ENCODE measurements around the gene CLIC2. TPM values are rescaled to one million over a fixed set of nuclear protein-coding genes. Genes with fewer than 3 reads are reported as not detected.
"Not testable (repeated sequence)": the region's sequence is repeated elsewhere in the genome, so short reads cannot be mapped to it uniquely, and the experiment has no call there.

CLIC2 gene
- total RNA-seq, 2 experiments from 2014 or later, result 0.50 to 0.65 TPM

- Mint-ChIP-seq H3K27ac (no peak overlapping the region), H3K4me1 (no peaks in the 10 kb centered on the region), H3K9me3 (no peaks in the 10 kb centered on the region), H3K27me3 (no peaks in the 10 kb centered on the region), H3K4me3 (no peak overlapping the region), H3K36me3 (ENCODE audit: low read depth) (no peaks in the 10 kb centered on the region)
- ChIA-PET POLR2A (no interaction called here), CTCF (no interaction called here)
- no peak for DNase-seq
Measured at GRCh38 chrX:155314260-155314659, 20.2 kb downstream of the CLIC2 start.

GRCh38 chrX:155313766-155314165, 20.6 kb downstream of the CLIC2 start:
- no peaks in the 10 kb centered on the region for H3K27me3 Mint-ChIP-seq
- no peak overlapping the region for H3K27ac Mint-ChIP-seq
- no peaks in the 10 kb centered on the region for H3K9me3 Mint-ChIP-seq
- POLR2A ChIA-PET, result no interaction called here
- no peaks in the 10 kb centered on the region for H3K36me3 Mint-ChIP-seq (ENCODE audit: low read depth)
- DNase-seq, result no peak
- CTCF ChIA-PET, result no interaction called here
- no peaks in the 10 kb centered on the region for H3K4me1 Mint-ChIP-seq
- no peak overlapping the region for H3K4me3 Mint-ChIP-seq

GRCh38 chrX:155293771-155294170, 40.6 kb downstream of the CLIC2 start:
- H3K9me3 Mint-ChIP-seq, result no peaks in the 10 kb centered on the region
- no peak for DNase-seq
- H3K36me3 Mint-ChIP-seq (ENCODE audit: low read depth), result no peaks in the 10 kb centered on the region
- no peaks in the 10 kb centered on the region for H3K4me1 Mint-ChIP-seq
- no peaks in the 10 kb centered on the region for H3K27me3 Mint-ChIP-seq
- no peak overlapping the region for H3K27ac Mint-ChIP-seq
- no peak overlapping the region for H3K4me3 Mint-ChIP-seq
- CTCF ChIA-PET, result no interaction called here
- POLR2A ChIA-PET, result no interaction called here

GRCh38 chrX:155279873-155280272, 54.5 kb downstream of the CLIC2 start:
- ChIA-PET CTCF (no interaction called here), POLR2A (no interaction called here)
- Mint-ChIP-seq H3K4me1 (peaks cover 1% of the 10 kb centered on the region), H3K9me3 (no peaks in the 10 kb centered on the region), H3K4me3 (no peak overlapping the region), H3K36me3 (ENCODE audit: low read depth) (no peaks in the 10 kb centered on the region), H3K27me3 (no peaks in the 10 kb centered on the region), H3K27ac (no peak overlapping the region)
- DNase-seq, result no peak

GRCh38 chrX:155270969-155271368, 63.4 kb downstream of the CLIC2 start:
- Mint-ChIP-seq H3K4me1 (no peaks in the 10 kb centered on the region), H3K27me3 (no peaks in the 10 kb centered on the region), H3K9me3 (peaks cover 3% of the 10 kb centered on the region), H3K27ac (no peak overlapping the region), H3K36me3 (ENCODE audit: low read depth) (no peaks in the 10 kb centered on the region), H3K4me3 (no peak overlapping the region)
- ChIA-PET CTCF (no interaction called here), POLR2A (no interaction called here)
- DNase-seq, result no peak

GRCh38 chrX:155267995-155268394, 66.4 kb downstream of the CLIC2 start:
- DNase-seq; H3K27me3 Mint-ChIP-seq; H3K36me3 Mint-ChIP-seq (ENCODE audit: low read depth); POLR2A ChIA-PET; H3K4me3 Mint-ChIP-seq; H3K27ac Mint-ChIP-seq; H3K4me1 Mint-ChIP-seq; H3K9me3 Mint-ChIP-seq: not testable (repeated sequence)
- CTCF ChIA-PET, result interaction anchor here (2.7 kb wide), 1 partner anchor 51 kb away, joined by 8 read pairs; the partner anchor contains the start of gene VBP1

GRCh38 chrX:155266439-155266838, 68.0 kb downstream of the CLIC2 start:
- ChIA-PET POLR2A (no interaction called here), CTCF (interaction anchor here (0.5 kb wide), 1 partner anchor 180 kb away, joined by 4 read pairs; no protein-coding TSS in a partner anchor)
- H3K27me3 Mint-ChIP-seq, result no peaks in the 10 kb centered on the region
- H3K4me1 Mint-ChIP-seq, result peaks cover 19% of the 10 kb centered on the region
- H3K9me3 Mint-ChIP-seq, result peaks cover 2% of the 10 kb centered on the region
- H3K4me3 Mint-ChIP-seq, result no peak overlapping the region
- DNase-seq, result no peak
- H3K27ac Mint-ChIP-seq, result no peak overlapping the region
- H3K36me3 Mint-ChIP-seq (ENCODE audit: low read depth), result peaks cover 3% of the 10 kb centered on the region

- H3K4me1 Mint-ChIP-seq, result peaks cover 25% of the 10 kb centered on the region
- CTCF ChIA-PET, result interaction anchor here (1.4 kb wide), 1 partner anchor 47 kb away, joined by 6 read pairs; no protein-coding TSS in a partner anchor
- peak within 1 kb of the TSS; percentile 64 for H3K27ac Mint-ChIP-seq
- no peaks in the 10 kb centered on the region for H3K9me3 Mint-ChIP-seq
- H3K4me3 Mint-ChIP-seq, result peak within 1 kb of the TSS; percentile 71
- peak; percentile 77 for DNase-seq
- POLR2A ChIA-PET, result interaction anchor here (0.7 kb wide), 1 partner anchor 48 kb away, joined by 8 read pairs; the partner anchor contains the start of gene VBP1
- no peaks in the 10 kb centered on the region for H3K27me3 Mint-ChIP-seq
- peaks cover 7% of the 10 kb centered on the region for H3K36me3 Mint-ChIP-seq (ENCODE audit: low read depth)
Measured at GRCh38 chrX:155263854-155264628, 70.4 kb downstream of the CLIC2 start, which contains the start of gene RAB39B. RAB39B (minus strand) TSS chrX:155264491; CDS start chrX:155264288, 203 bp downstream.

- peaks cover 7% of the 10 kb centered on the region for H3K36me3 Mint-ChIP-seq (ENCODE audit: low read depth)
- no peak for DNase-seq
- ChIA-PET POLR2A (no interaction called here), CTCF (no interaction called here)
- peaks cover 25% of the 10 kb centered on the region for H3K4me1 Mint-ChIP-seq
- no peaks in the 10 kb centered on the region for H3K9me3 Mint-ChIP-seq
- H3K4me3 Mint-ChIP-seq, result peak overlapping the region; percentile 71
- peak overlapping the region; percentile 64 for H3K27ac Mint-ChIP-seq
- H3K27me3 Mint-ChIP-seq, result no peaks in the 10 kb centered on the region
Measured at GRCh38 chrX:155262970-155263754, 71.3 kb downstream of the CLIC2 start.

- H3K9me3 Mint-ChIP-seq, result no peaks in the 10 kb centered on the region
- CTCF ChIA-PET, result no interaction called here
- DNase-seq, result no peak
- peaks cover 24% of the 10 kb centered on the region for H3K4me1 Mint-ChIP-seq
- H3K4me3 Mint-ChIP-seq, result no peak overlapping the region
- H3K36me3 Mint-ChIP-seq (ENCODE audit: low read depth), result peaks cover 7% of the 10 kb centered on the region
- no peak overlapping the region for H3K27ac Mint-ChIP-seq
- POLR2A ChIA-PET, result no interaction called here
- no peaks in the 10 kb centered on the region for H3K27me3 Mint-ChIP-seq
Measured at GRCh38 chrX:155259752-155260151, 74.7 kb downstream of the CLIC2 start.

GRCh38 chrX:155251391-155251790, 83.0 kb downstream of the CLIC2 start:
- H3K4me1 Mint-ChIP-seq, result no peaks in the 10 kb centered on the region
- no peak overlapping the region for H3K4me3 Mint-ChIP-seq
- no peak overlapping the region for H3K27ac Mint-ChIP-seq
- H3K36me3 Mint-ChIP-seq (ENCODE audit: low read depth), result no peaks in the 10 kb centered on the region
- no peaks in the 10 kb centered on the region for H3K27me3 Mint-ChIP-seq
- ChIA-PET POLR2A (no interaction called here), CTCF (no interaction called here)
- H3K9me3 Mint-ChIP-seq, result no peaks in the 10 kb centered on the region
- DNase-seq, result no peak

GRCh38 chrX:155247497-155247896, 86.9 kb downstream of the CLIC2 start:
- Mint-ChIP-seq H3K4me1 (no peaks in the 10 kb centered on the region), H3K27me3 (no peaks in the 10 kb centered on the region), H3K27ac (no peak overlapping the region), H3K36me3 (ENCODE audit: low read depth) (peaks cover 4% of the 10 kb centered on the region), H3K4me3 (no peak overlapping the region), H3K9me3 (no peaks in the 10 kb centered on the region)
- no peak for DNase-seq
- POLR2A ChIA-PET, result no interaction called here
- CTCF ChIA-PET, result no interaction called here

GRCh38 chrX:155246748-155247147, 87.7 kb downstream of the CLIC2 start:
- ChIA-PET CTCF (no interaction called here), POLR2A (no interaction called here)
- no peaks in the 10 kb centered on the region for H3K4me1 Mint-ChIP-seq
- no peak for DNase-seq
- peaks cover 4% of the 10 kb centered on the region for H3K36me3 Mint-ChIP-seq (ENCODE audit: low read depth)
- no peaks in the 10 kb centered on the region for H3K27me3 Mint-ChIP-seq
- H3K4me3 Mint-ChIP-seq, result no peak overlapping the region
- no peaks in the 10 kb centered on the region for H3K9me3 Mint-ChIP-seq
- no peak overlapping the region for H3K27ac Mint-ChIP-seq
